Dendritic cell treated with granulocyte-macrophage colony-stimulating factor and Interleukin-4, amounts not matched to agents 40 ng/mL and 50 ng/mL, for 4 days (primary cell): ENCODE results near the gene HFE.
"Not testable (repeated sequence)": the region's sequence is repeated elsewhere in the genome, so short reads cannot be mapped to it uniquely, and the experiment has no call there.

Source experiments
- H3K27ac Mint-ChIP-seq: one replicate; pipeline ENCODE4 v1.8.0; 2022; ENCODE audit warnings: mild to moderate bottlenecking, mixed read lengths
- H3K27me3 Mint-ChIP-seq: one replicate; pipeline ENCODE4 v1.8.0; 2022; ENCODE audit warnings: mild to moderate bottlenecking, mixed read lengths
- H3K36me3 Mint-ChIP-seq: one replicate; pipeline ENCODE4 v1.8.0; 2022; ENCODE audit warnings: low read depth, mixed read lengths
- H3K4me1 Mint-ChIP-seq: one replicate; pipeline ENCODE4 v1.8.0; 2022; ENCODE audit warnings: low read depth, mixed read lengths
- H3K4me3 Mint-ChIP-seq: one replicate; pipeline ENCODE4 v1.8.0; 2022; ENCODE audit warnings: mild to moderate bottlenecking, moderate library complexity, mixed read lengths
- H3K9me3 Mint-ChIP-seq: one replicate; pipeline ENCODE4 v1.8.0; 2022; ENCODE audit warnings: mixed read lengths
- intact Hi-C: fragments of 100-400 bp; cut with micrococcal nuclease; formaldehyde crosslinking; loops from one replicate; pipeline ENCODE4 v1.15.0; 2022

The HFE gene

DNA sequence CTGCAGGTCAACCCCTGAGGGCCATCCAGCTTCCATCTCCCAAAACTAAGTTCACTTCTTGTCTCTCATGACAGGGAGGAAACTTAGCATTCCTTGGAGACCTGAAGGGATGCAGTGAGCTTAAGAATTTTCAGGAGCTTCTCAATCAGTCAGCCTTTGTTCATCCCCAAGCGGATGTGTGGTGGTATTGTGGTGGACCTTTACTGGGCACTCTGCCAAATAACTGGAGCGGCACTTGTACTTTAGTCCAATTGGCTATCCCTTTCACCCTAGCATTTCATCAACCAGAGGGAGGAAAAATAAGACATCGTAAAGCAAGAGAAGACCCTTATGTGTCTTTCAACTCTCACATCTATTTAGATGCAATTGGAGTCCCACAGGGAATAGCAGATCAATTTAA lies 9.2 kb upstream of the HFE start:
- H3K36me3 Mint-ChIP-seq, intact Hi-C loops, H3K27ac Mint-ChIP-seq, H3K27me3 Mint-ChIP-seq, H3K4me3 Mint-ChIP-seq, H3K9me3 Mint-ChIP-seq, H3K4me1 Mint-ChIP-seq: not testable (repeated sequence)

DNA sequence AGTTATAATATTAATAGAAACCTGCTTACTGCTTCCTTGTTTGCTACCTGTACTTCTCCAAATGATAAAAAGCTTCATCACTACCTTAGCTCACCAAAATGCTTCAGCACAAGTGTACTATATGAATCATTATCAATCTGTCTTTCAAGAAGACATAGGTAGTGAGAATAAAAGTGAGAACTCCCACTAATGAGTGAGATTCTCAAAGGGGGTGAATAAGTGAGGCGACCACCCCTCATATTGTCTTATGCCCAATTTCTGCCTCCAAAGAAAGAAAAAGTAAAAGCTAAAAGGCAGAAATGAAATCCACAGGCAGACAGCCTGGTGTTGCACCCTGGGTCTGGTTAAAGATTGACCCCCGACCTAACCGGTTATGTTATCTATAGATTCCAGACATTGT lies 6.1 kb upstream of the HFE start:
- H3K9me3 Mint-ChIP-seq, H3K4me3 Mint-ChIP-seq, H3K4me1 Mint-ChIP-seq, H3K27ac Mint-ChIP-seq, H3K27me3 Mint-ChIP-seq, H3K36me3 Mint-ChIP-seq, intact Hi-C loops: not testable (repeated sequence)

DNA sequence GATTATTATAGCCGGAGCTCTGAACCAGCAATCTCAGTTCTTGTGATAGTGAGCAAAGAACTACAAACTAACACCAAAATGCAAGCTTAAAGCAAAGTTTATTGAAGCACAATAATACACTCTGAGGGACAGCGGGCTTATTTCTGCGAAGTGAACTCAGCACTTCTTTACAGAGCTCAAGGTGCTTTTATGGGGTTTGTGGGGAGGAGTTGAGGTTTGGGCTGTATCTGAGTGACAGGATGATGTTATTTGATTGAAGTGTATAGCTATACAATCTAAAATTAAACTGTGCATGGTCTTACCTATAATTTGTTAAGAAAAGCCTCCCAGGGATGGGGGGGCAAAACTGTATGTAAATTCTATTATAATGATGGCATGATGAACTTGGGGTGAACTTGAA lies 1.0 kb upstream of the HFE start:
- Mint-ChIP-seq H3K4me3 (no peak overlapping the region), H3K4me1 (peaks cover 27% of the 10 kb centered on the region), H3K9me3 (peaks cover 7% of the 10 kb centered on the region), H3K27me3 (peaks cover 8% of the 10 kb centered on the region), H3K36me3 (peaks cover 13% of the 10 kb centered on the region), H3K27ac (no peak overlapping the region)
- intact Hi-C loops, result no loop called here

- H3K36me3 Mint-ChIP-seq, result peaks cover 26% of the 10 kb centered on the region
- peaks cover 42% of the 10 kb centered on the region for H3K4me1 Mint-ChIP-seq
- peak overlapping the region; percentile 94 for H3K4me3 Mint-ChIP-seq
- H3K27ac Mint-ChIP-seq, result peak overlapping the region; percentile 94
- intact Hi-C loops, result no loop called here
- H3K27me3 Mint-ChIP-seq, result peaks cover 7% of the 10 kb centered on the region
- peaks cover 6% of the 10 kb centered on the region for H3K9me3 Mint-ChIP-seq
These were observed 1.1 kb downstream of the HFE start for GRCh38 chr6:26088344-26088743.

DNA sequence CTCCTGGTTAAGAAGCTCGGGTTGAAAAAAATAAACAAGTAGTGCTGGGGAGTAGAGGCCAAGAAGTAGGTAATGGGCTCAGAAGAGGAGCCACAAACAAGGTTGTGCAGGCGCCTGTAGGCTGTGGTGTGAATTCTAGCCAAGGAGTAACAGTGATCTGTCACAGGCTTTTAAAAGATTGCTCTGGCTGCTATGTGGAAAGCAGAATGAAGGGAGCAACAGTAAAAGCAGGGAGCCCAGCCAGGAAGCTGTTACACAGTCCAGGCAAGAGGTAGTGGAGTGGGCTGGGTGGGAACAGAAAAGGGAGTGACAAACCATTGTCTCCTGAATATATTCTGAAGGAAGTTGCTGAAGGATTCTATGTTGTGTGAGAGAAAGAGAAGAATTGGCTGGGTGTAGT lies 2.0 kb downstream of the HFE start:
- peaks cover 26% of the 10 kb centered on the region for H3K36me3 Mint-ChIP-seq
- H3K4me1 Mint-ChIP-seq, result peaks cover 52% of the 10 kb centered on the region
- H3K27me3 Mint-ChIP-seq, result peaks cover 4% of the 10 kb centered on the region
- no peak overlapping the region for H3K4me3 Mint-ChIP-seq
- peak overlapping the region; percentile 94 for H3K27ac Mint-ChIP-seq
- intact Hi-C loops, result no loop called here
- H3K9me3 Mint-ChIP-seq, result peaks cover 6% of the 10 kb centered on the region

DNA sequence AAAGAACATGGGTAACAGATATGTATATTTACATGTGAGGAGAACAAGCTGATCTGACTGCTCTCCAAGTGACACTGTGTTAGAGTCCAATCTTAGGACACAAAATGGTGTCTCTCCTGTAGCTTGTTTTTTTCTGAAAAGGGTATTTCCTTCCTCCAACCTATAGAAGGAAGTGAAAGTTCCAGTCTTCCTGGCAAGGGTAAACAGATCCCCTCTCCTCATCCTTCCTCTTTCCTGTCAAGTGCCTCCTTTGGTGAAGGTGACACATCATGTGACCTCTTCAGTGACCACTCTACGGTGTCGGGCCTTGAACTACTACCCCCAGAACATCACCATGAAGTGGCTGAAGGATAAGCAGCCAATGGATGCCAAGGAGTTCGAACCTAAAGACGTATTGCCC lies 5.2 kb downstream of the HFE start:
- peak overlapping the region; percentile 70 for H3K27ac Mint-ChIP-seq
- H3K9me3 Mint-ChIP-seq, result peaks cover 6% of the 10 kb centered on the region
- peaks cover 63% of the 10 kb centered on the region for H3K4me1 Mint-ChIP-seq
- intact Hi-C loops, result no loop called here
- peaks cover 23% of the 10 kb centered on the region for H3K36me3 Mint-ChIP-seq
- H3K27me3 Mint-ChIP-seq, result peaks cover 6% of the 10 kb centered on the region
- H3K4me3 Mint-ChIP-seq, result no peak overlapping the region

DNA sequence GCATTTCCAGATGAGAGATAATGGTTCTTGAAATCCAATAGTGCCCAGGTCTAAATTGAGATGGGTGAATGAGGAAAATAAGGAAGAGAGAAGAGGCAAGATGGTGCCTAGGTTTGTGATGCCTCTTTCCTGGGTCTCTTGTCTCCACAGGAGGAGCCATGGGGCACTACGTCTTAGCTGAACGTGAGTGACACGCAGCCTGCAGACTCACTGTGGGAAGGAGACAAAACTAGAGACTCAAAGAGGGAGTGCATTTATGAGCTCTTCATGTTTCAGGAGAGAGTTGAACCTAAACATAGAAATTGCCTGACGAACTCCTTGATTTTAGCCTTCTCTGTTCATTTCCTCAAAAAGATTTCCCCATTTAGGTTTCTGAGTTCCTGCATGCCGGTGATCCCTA lies 6.8 kb downstream of the HFE start:
- Mint-ChIP-seq H3K4me1 (peaks cover 56% of the 10 kb centered on the region), H3K36me3 (peaks cover 19% of the 10 kb centered on the region), H3K27ac (peak overlapping the region; percentile 76), H3K4me3 (no peak overlapping the region), H3K27me3 (peaks cover 7% of the 10 kb centered on the region), H3K9me3 (peaks cover 6% of the 10 kb centered on the region)
- intact Hi-C loops, result no loop called here

DNA sequence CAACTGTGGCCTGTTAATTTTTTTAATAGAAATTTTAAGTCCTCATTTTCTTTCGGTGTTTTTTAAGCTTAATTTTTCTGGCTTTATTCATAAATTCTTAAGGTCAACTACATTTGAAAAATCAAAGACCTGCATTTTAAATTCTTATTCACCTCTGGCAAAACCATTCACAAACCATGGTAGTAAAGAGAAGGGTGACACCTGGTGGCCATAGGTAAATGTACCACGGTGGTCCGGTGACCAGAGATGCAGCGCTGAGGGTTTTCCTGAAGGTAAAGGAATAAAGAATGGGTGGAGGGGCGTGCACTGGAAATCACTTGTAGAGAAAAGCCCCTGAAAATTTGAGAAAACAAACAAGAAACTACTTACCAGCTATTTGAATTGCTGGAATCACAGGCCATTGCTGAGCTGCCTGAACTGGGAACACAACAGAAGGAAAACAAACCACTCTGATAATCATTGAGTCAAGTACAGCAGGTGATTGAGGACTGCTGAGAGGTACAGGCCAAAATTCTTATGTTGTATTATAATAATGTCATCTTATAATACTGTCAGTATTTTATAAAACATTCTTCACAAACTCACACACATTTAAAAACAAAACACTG lies 10.1 kb downstream of the HFE start:
- H3K36me3 Mint-ChIP-seq, result peaks cover 7% of the 10 kb centered on the region
- intact Hi-C loops, result loop anchor here (1.0 kb wide), 1 partner anchor 31 kb away; no protein-coding TSS in a partner anchor
- peaks cover 6% of the 10 kb centered on the region for H3K27me3 Mint-ChIP-seq
- H3K4me1 Mint-ChIP-seq, result peaks cover 31% of the 10 kb centered on the region
- no peak overlapping the region for H3K4me3 Mint-ChIP-seq
- peaks cover 5% of the 10 kb centered on the region for H3K9me3 Mint-ChIP-seq
- no peak overlapping the region for H3K27ac Mint-ChIP-seq

- Mint-ChIP-seq H3K9me3 (no peaks in the 10 kb centered on the region), H3K4me3 (peak overlapping the region; percentile 81), H3K36me3 (no peaks in the 10 kb centered on the region), H3K4me1 (peaks cover 7% of the 10 kb centered on the region), H3K27me3 (peaks cover 4% of the 10 kb centered on the region), H3K27ac (peak overlapping the region; percentile 92)
- intact Hi-C loops, result loop anchor here (1.0 to 5.0 kb wide), 2 partner anchors 20 to 69 kb away; a partner anchor contains a TSS
These were observed 16.0 kb downstream of the HFE start for GRCh38 chr6:26103141-26103769.

DNA sequence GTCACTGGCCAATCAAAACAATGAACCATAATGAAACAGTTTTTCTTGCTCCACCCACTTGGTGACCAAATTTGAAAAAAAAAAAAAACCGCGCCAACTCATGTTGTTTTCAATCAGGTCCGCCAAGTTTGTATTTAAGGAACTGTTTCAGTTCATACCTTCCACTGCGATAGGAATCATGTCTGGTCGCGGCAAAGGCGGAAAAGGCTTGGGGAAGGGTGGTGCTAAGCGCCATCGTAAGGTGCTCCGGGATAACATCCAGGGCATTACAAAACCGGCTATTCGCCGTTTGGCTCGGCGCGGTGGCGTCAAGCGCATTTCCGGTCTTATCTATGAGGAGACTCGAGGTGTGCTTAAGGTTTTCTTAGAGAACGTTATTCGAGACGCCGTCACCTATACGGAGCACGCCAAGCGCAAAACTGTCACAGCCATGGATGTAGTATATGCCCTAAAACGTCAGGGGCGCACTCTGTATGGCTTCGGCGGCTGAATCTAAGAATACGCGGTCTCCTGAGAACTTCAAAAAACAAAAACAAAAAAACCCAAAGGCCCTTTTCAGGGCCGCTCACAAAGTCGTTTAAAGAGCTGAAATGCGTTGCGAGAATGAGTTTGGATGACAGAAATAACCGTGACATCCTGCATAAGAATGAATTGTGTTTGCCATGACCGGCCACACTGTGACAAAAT lies 16.7 kb downstream of the HFE start:
- peak overlapping the region; percentile 92 for H3K27ac Mint-ChIP-seq
- H3K4me3 Mint-ChIP-seq, result peak overlapping the region; percentile 81
- intact Hi-C loops, result loop anchor here (1.0 to 5.0 kb wide), 2 partner anchors 19 to 68 kb away; a partner anchor contains a TSS
- H3K4me1 Mint-ChIP-seq, result peaks cover 7% of the 10 kb centered on the region
- no peaks in the 10 kb centered on the region for H3K9me3 Mint-ChIP-seq
- H3K36me3 Mint-ChIP-seq, result no peaks in the 10 kb centered on the region
- H3K27me3 Mint-ChIP-seq, result peaks cover 4% of the 10 kb centered on the region

- Mint-ChIP-seq H3K4me1 (peaks cover 7% of the 10 kb centered on the region), H3K27ac (peak overlapping the region; percentile 92), H3K27me3 (no peaks in the 10 kb centered on the region), H3K4me3 (peak overlapping the region; percentile 81), H3K36me3 (no peaks in the 10 kb centered on the region), H3K9me3 (no peaks in the 10 kb centered on the region)
- intact Hi-C loops, result loop anchor here (5.0 kb wide), 1 partner anchor 68 kb away; no protein-coding TSS in a partner anchor
These were observed 17.4 kb downstream of the HFE start for GRCh38 chr6:26104457-26105108.

DNA sequence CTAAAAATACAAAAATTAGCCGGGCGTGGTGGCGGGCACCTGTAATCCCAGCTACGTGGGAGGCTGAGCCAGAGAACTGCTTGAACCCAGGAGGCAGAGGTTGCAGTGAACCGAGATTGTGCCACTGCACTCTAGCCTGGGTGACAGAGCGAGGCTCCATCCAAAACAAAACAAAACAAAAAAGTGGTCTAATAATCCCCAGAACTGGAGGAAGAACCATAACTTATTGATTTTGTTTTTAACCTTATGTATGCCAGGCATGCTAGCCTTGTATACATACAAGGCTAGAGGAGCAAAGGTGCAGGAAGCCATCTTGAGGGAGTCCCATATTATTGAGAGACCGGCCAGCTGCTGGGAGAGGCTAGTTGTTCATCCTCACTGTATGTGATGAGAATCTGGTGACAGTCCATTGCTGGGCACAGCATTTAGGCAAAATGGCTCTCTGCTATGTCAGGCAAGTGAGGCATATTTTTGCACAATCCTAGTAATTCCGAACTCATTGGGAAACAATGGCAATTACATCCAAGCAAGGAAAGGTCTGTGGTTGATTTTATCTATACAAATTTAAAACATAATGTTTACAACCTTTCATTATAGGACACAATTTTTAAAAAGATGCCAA lies 18.0 kb downstream of the HFE start:
- no peaks in the 10 kb centered on the region for H3K36me3 Mint-ChIP-seq
- peak overlapping the region; percentile 4 for H3K4me3 Mint-ChIP-seq
- no peaks in the 10 kb centered on the region for H3K27me3 Mint-ChIP-seq
- no peaks in the 10 kb centered on the region for H3K9me3 Mint-ChIP-seq
- peaks cover 7% of the 10 kb centered on the region for H3K4me1 Mint-ChIP-seq
- H3K27ac Mint-ChIP-seq, result no peak overlapping the region
- intact Hi-C loops, result no loop called here

- H3K4me3 Mint-ChIP-seq, result no peak overlapping the region
- no peaks in the 10 kb centered on the region for H3K9me3 Mint-ChIP-seq
- H3K4me1 Mint-ChIP-seq, result peaks cover 7% of the 10 kb centered on the region
- H3K27ac Mint-ChIP-seq, result no peak overlapping the region
- no peaks in the 10 kb centered on the region for H3K27me3 Mint-ChIP-seq
- H3K36me3 Mint-ChIP-seq, result no peaks in the 10 kb centered on the region
- intact Hi-C loops, result no loop called here
These were observed 18.6 kb downstream of the HFE start for GRCh38 chr6:26105842-26106241.

DNA sequence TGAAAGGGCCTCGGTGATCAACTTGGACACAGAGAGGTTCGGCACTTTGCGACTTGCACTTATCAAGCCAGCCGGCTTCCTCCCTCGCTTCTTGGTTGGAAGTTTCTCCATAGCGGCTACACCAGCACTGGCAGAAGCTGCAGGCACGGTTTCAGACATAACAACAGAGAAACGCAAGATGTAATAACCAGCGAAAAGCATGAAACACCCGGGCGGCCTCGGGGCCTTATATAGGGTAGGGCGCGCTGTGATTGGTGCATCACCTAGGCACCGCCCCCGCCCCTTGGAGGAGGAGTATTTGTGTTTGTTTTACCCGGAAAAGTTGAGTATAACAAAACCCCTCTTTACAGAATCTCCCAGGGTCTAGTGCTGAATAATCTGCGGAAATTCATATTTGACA lies 20.7 kb downstream of the HFE start:
- H3K9me3 Mint-ChIP-seq, result no peaks in the 10 kb centered on the region
- no peaks in the 10 kb centered on the region for H3K36me3 Mint-ChIP-seq
- H3K4me3 Mint-ChIP-seq, result no peak overlapping the region
- no peak overlapping the region for H3K27ac Mint-ChIP-seq
- intact Hi-C loops, result no loop called here
- no peaks in the 10 kb centered on the region for H3K27me3 Mint-ChIP-seq
- peaks cover 7% of the 10 kb centered on the region for H3K4me1 Mint-ChIP-seq
